K562 (cell line): ENCODE data around the gene C1QTNF5. TPM values are rescaled to one million over a fixed set of nuclear protein-coding genes. Genes with fewer than 3 reads are reported as not detected.

Experiments
- ATAC-seq: fragments of 200-7000 bp; cut with Tn5 transposase; 3 replicates; pipeline ENCODE4 v1.9.1; 2020; ENCODE audit warnings: moderate library complexity
- BruUV-seq: library from RNA; stranded (reverse); fragments of 400-500 nt; replicated peaks from 2 replicates; lab custom pipeline; 2021; lab: Mats Ljungman, UMichigan
- CTCF ChIA-PET: fragments of 300-600 bp; formaldehyde crosslinking; extraction: SDS; loops from one replicate; lab custom pipeline; 2021; ENCODE audit warnings: low intra/inter-chr PET ratio; lab: Yijun Ruan, JAX
- POLR2A ChIA-PET: fragments of 300-600, 350-650 bp; sonication (Branson Sonifier 250); formaldehyde crosslinking; extraction: SDS; loops from one replicate; lab custom pipeline; 2021; ENCODE audit warnings: antibody characterized with exemption, inconsistent platforms; lab: Yijun Ruan, JAX
- DNase-seq, 4 experiments: peaks; one replicate each; pipeline versions ENCODE4 v3.0.0 to v3.0.0-alpha.2; 2011 to 2018; ENCODE audit warnings: low spot score in 3 of 4, mixed read lengths in 3 of 4; ENCODE audit errors: extremely low read depth in 1 of 4
- FAIRE-seq: peaks from 2 replicates; lab custom pipeline; 2011; peaks lifted over from hg19 to GRCh38; lab: Jason Lieb, UNC
- H2AFZ ChIP-seq: 2 replicates; pipeline ENCODE4 v1.6.0; 2011; ENCODE audit warnings: low read depth, low read length, control low read depth, inconsistent platforms
- H3K27ac ChIP-seq: fragments of 200-600 bp; 3 replicates; pipeline ENCODE4 v1.8.0; 2011; ENCODE audit warnings: low read depth, mild to moderate bottlenecking, control low read depth, inconsistent platforms, low read length, moderate library complexity, mixed read lengths; ENCODE audit errors: extremely low read depth
- H3K27me3 ChIP-seq, 2 experiments: fragments of 300-600 bp in 1 of 2; 2 replicates in 1 of 2; 3 replicates in 1 of 2; pipeline versions ENCODE4 v1.6.0 to v1.8.0; 2011; ENCODE audit warnings: inconsistent platforms in 2 of 2, low read length in 2 of 2, mild to moderate bottlenecking in 1 of 2, mixed read lengths in 1 of 2, moderate library complexity in 1 of 2; ENCODE audit not compliant: control insufficient read depth in 2 of 2, insufficient read depth in 2 of 2
- H3K36me3 ChIP-seq: fragments of 300-600 bp; 3 replicates; pipeline ENCODE4 v1.8.0; 2011; ENCODE audit warnings: mild to moderate bottlenecking, low read length, inconsistent platforms; ENCODE audit not compliant: control insufficient read depth, insufficient read depth
- H3K4me1 ChIP-seq, 2 experiments: fragments of 200-600 bp in 1 of 2; replicated peaks in 1 of 2; 2 replicates in 1 of 2; 3 replicates in 1 of 2; pipeline versions ENCODE4 v1.5.1 to v1.8.0; 2011; ENCODE audit warnings: inconsistent platforms in 2 of 2, low read length in 2 of 2, mild to moderate bottlenecking in 1 of 2, mixed read lengths in 1 of 2, moderate library complexity in 1 of 2; ENCODE audit not compliant: control insufficient read depth in 2 of 2, insufficient read depth in 2 of 2
- H3K4me2 ChIP-seq: 2 replicates; pipeline ENCODE4 v1.6.1; 2011; ENCODE audit warnings: low read length, control low read depth, inconsistent platforms, mixed read lengths; ENCODE audit not compliant: insufficient read depth
- H3K4me3 ChIP-seq: fragments of 200-600 bp; sonication (generic), shearing (Covaris generic); 2 replicates; pipeline ENCODE4 v1.5.1; 2016; ENCODE audit warnings: control low read depth, inconsistent platforms
- H3K79me2 ChIP-seq: fragments of 200-600 bp; 3 replicates; pipeline ENCODE4 v1.8.0; 2011; ENCODE audit warnings: low read length, inconsistent platforms; ENCODE audit not compliant: control insufficient read depth, insufficient read depth
- H3K9ac ChIP-seq, 2 experiments: 2 replicates each; pipeline versions ENCODE4 v1.6.0 to v1.6.1; 2011; ENCODE audit warnings: low read depth in 2 of 2, low read length in 2 of 2, control low read depth in 1 of 2, inconsistent platforms in 1 of 2, mild to moderate bottlenecking in 1 of 2, mixed read lengths in 1 of 2; ENCODE audit not compliant: insufficient read depth in 1 of 2
- H3K9me1 ChIP-seq: one replicate; pipeline ENCODE4 v1.6.0; 2011; ENCODE audit warnings: inconsistent platforms, mild to moderate bottlenecking, low read length, moderate library complexity; ENCODE audit not compliant: control insufficient read depth, insufficient read depth
- H3K9me3 ChIP-seq: replicated peaks from 2 replicates; pipeline ENCODE4 v1.5.1; 2011; ENCODE audit warnings: low read depth, low read length, inconsistent platforms; ENCODE audit not compliant: control insufficient read depth, insufficient read depth
- H4K20me1 ChIP-seq: replicated peaks from 2 replicates; pipeline ENCODE4 v1.6.1; 2011; ENCODE audit warnings: low read length, inconsistent platforms, mixed read lengths; ENCODE audit not compliant: control insufficient read depth, insufficient read depth
- ATF1 ChIP-seq, 2 experiments: fragments of 450-650 bp in 1 of 2; IDR thresholded peaks; 2 replicates each; pipeline ENCODE4 v1.6.1; 2016; ENCODE audit warnings: missing compliant biosample characterization in 1 of 2, missing genetic modification characterization in 1 of 2
- CREB1 ChIP-seq, 2 experiments: sonication (generic) in 1 of 2; formaldehyde crosslinking in 1 of 2; IDR thresholded peaks; 2 replicates each; pipeline versions ENCODE4 v1.6.1 to v1.8.0; 2012 to 2022; ENCODE audit warnings: inconsistent platforms in 1 of 2, mild to moderate bottlenecking in 1 of 2, missing genetic modification reagents in 1 of 2, moderate library complexity in 1 of 2
- EGR1 ChIP-seq: fragments of 450-650 bp; conservative IDR thresholded peaks from 2 replicates; pipeline ENCODE4 v1.6.1; 2017; ENCODE audit warnings: mild to moderate bottlenecking
- ELF1 ChIP-seq: fragments of 200-800 bp; sonication (Bioruptor generic); IDR thresholded peaks from 2 replicates; pipeline ENCODE4 v1.6.1; 2016; ENCODE audit warnings: missing genetic modification characterization, missing compliant biosample characterization
- ETV6 ChIP-seq, 3 experiments: fragments of 150-350 bp in 1 of 3; sonication (generic) in 1 of 3; formaldehyde crosslinking in 1 of 3; IDR thresholded peaks; 2 replicates each; pipeline versions ENCODE4 v1.6.1 to v1.8.0; 2014 to 2022; ENCODE audit warnings: borderline replicate concordance in 2 of 3, low read depth in 2 of 3, antibody characterized with exemption in 1 of 3, low read length in 1 of 3, mild to moderate bottlenecking in 1 of 3, missing genetic modification reagents in 1 of 3
- HDAC6 ChIP-seq: IDR thresholded peaks from 2 replicates; pipeline ENCODE4 v1.6.1; 2012; ENCODE audit warnings: low read depth, mild to moderate bottlenecking, control low read depth, inconsistent platforms, low read length, moderate library complexity
- HMG20B ChIP-seq: fragments of 250-450 bp; sonication (Bioruptor Pico); IDR thresholded peaks from 2 replicates; pipeline ENCODE4 v1.5.0; 2021; ENCODE audit warnings: mild to moderate bottlenecking
- HNRNPH1 ChIP-seq: fragments of 200-400 bp; formaldehyde crosslinking; optimal IDR thresholded peaks from 2 replicates; pipeline ENCODE3; 2017; ENCODE audit warnings: low read depth, mild to moderate bottlenecking, low read length, moderate library complexity
- MYC ChIP-seq, 2 experiments: fragments of 250-450 bp in 1 of 2; sonication (Bioruptor Pico) in 1 of 2; IDR thresholded peaks; 2 replicates each; pipeline versions ENCODE4 v1.5.1 to v1.6.1; 2012 to 2021; ENCODE audit warnings: low read depth in 2 of 2, borderline replicate concordance in 1 of 2, improper control_type of control experiment in 1 of 2, low read length in 1 of 2, mild to moderate bottlenecking in 1 of 2, moderate library complexity in 1 of 2
- PHB2 ChIP-seq: fragments of 450-650 bp; IDR thresholded peaks from 2 replicates; pipeline ENCODE4 v1.6.1; 2017; ENCODE audit warnings: low read depth
- POLR2G ChIP-seq: fragments of 200-400 bp; formaldehyde crosslinking; IDR thresholded peaks from 2 replicates; pipeline ENCODE4 v1.6.1; 2017; ENCODE audit warnings: low read depth, mild to moderate bottlenecking, antibody characterized with exemption, low read length, moderate library complexity
- SPI1 ChIP-seq: IDR thresholded peaks from 2 replicates; pipeline ENCODE4 v1.6.1; 2011; ENCODE audit warnings: low read depth, low read length, control low read depth, borderline replicate concordance
- ZNF354B ChIP-seq: fragments of 250-450 bp; sonication (Bioruptor Pico); IDR thresholded peaks from 2 replicates; pipeline ENCODE4 v1.4.0; 2020
- ZNF395 ChIP-seq: fragments of 200-800 bp; sonication (Bioruptor generic); IDR thresholded peaks from 2 replicates; pipeline ENCODE4 v1.6.1; 2017; ENCODE audit warnings: missing genetic modification characterization, missing compliant biosample characterization
- ZNF740 ChIP-seq, 3 experiments: fragments of 200-800 bp in 1 of 3; sonication (Bioruptor generic) in 1 of 3; sonication (generic) in 1 of 3; formaldehyde crosslinking in 1 of 3; IDR thresholded peaks; 2 replicates each; pipeline versions ENCODE4 v1.6.1 to v1.8.0; 2016 to 2022; ENCODE audit warnings: mild to moderate bottlenecking in 2 of 3, missing compliant biosample characterization in 2 of 3, missing genetic modification characterization in 2 of 3, missing genetic modification reagents in 1 of 3
- WGBS: fragments of 100-300 bp; shearing (Covaris generic); methylation state at CpG from one replicate; pipeline ENCODE4 v1.1.6; 2016; ENCODE audit warnings: low coverage, mixed read lengths; ENCODE audit not compliant: insufficient coverage; ENCODE audit errors: missing lambda C conversion rate; 5-methylcytosine and 5-hydroxymethylcytosine counted together
- in situ Hi-C: fragments of 300-500 bp; cut with MboI; formaldehyde crosslinking; loops from 4 replicates; pipeline ENCODE4 v1.15.0; 2018; ENCODE audit warnings: inconsistent platforms, mixed read lengths
- intact Hi-C: fragments of 100-400 bp; cut with micrococcal nuclease; formaldehyde crosslinking; loops from 2 replicates; pipeline ENCODE4 v1.14.2; 2022
- polyA plus RNA-seq, 8 experiments: library from polyadenylated mRNA; depleted of rRNA in 4 of 8; stranded (reverse) in 5 of 8; unstranded in 3 of 8; fragments of >200 nt; fragmentation: Nextera tagmentation in 2 of 8; fragmentation: Illumina TruSeq in 1 of 8; extraction: Ambion mirVana in 2 of 8; extraction: Trizol in 1 of 8; gene quantifications; 2 replicates each; pipeline versions ENCODE4 v1.2.1 to v1.2.3, GENCODE V29; 2011 to 2014; ENCODE audit warnings: inconsistent platforms in 1 of 8, missing spikeins in 1 of 8
- total RNA-seq, 7 experiments: library from RNA; depleted of rRNA in 6 of 7; stranded (reverse); fragments of >200 nt in 6 of 7; fragmentation: Illumina TruSeq in 2 of 7; extraction: Trizol in 2 of 7; gene quantifications; 2 replicates each; pipeline versions ENCODE4 v1.2.1 to v1.2.3, GENCODE V29; 2011 to 2021; ENCODE audit warnings: low replicate concordance in 1 of 7

Gene C1QTNF5
- total and polyA plus RNA-seq, 9 of the 15 experiments (the other 6 are each of a cell fraction or from before 2014, with no cell fraction given) = 0.07 to 0.76 (median 0.24) TPM; not detected in 1

- TF ChIP-seq ZNF354B (no peak), HDAC6 (no peak), HNRNPH1 (no peak), HMG20B (CRISPR knock-in tag) (no peak), PHB2 (no peak), ELF1 (tag) (0 out of 2 replicates have a peak, but pooled peaks have one; percentile 43), ATF1 (CRISPR knock-in tag; IDR thresholded peaks at IDR 0.05) (no peak), ATF1 (tag; IDR thresholded peaks at IDR 0.05) (no peak; the same call in 1 of the 2 replicates), POLR2G (peak; percentile 95)
- TF ChIP-seq, all 486 proteins: peak for 80
Measured at GRCh38 chr11:119320776-119321524, 19.7 kb downstream of the C1QTNF5 start (continued).

GRCh38 chr11:119320240-119320775 lies 20.4 kb downstream of the C1QTNF5 start:
- DNase-seq (peak in 1 of 4 experiments; percentile 52), ATAC-seq (no peak), FAIRE-seq (no peak)
- Histone ChIP-seq H3K4me2 (peak overlapping the region; percentile 92), H3K79me2 (peaks cover 26% of the 10 kb centered on the region; the same call in 2 of the 3 replicates), H3K9me3 (no peaks in the 10 kb centered on the region), H3K9me1 (no peaks in the 10 kb centered on the region), H3K4me3 (peak overlapping the region; percentile 48), H2AFZ (peak overlapping the region; percentile 99), H3K9ac (peak overlapping the region; percentile 85 to 91), H3K4me1 (peaks cover 50 to 73% of the 10 kb centered on the region in 2 experiments), H4K20me1 (0 out of 2 replicates have a peak, but pooled peaks cover 6% of the 10 kb centered on the region), H3K36me3 (no peaks in the 10 kb centered on the region), H3K27ac (peak overlapping the region; percentile 93), H3K27me3 (no peaks in the 10 kb centered on the region; a peak in 1 of 5 replicates)
- WGBS = 9% methylated on average over 10 of the region's 17 CpGs
- intact Hi-C loops (loop anchor here (5.0 kb wide), 1 partner anchor 393 kb away; the partner anchor contains the start of gene BCL9L), in situ Hi-C loops (no loop called here)
- no TSS peak for BruUV-seq
- ChIA-PET POLR2A (interaction anchor here (0.6 to 5.1 kb wide), 15 partner anchors 13 to 804 kb away, joined by 3 to 22 read pairs (median 4); partner anchors contain the start of genes C2CD2L, CBL, RNF26 and USP2), CTCF (interaction anchor here (1.0 kb wide), 1 partner anchor 216 kb away, joined by 3 read pairs; no protein-coding TSS in a partner anchor)
- TF ChIP-seq SPI1 (peak; percentile 60; the same call in 1 of the 2 replicates), MYC (IDR thresholded peaks at IDR 0.05; ENCODE audit: low read depth, low read length) (no peak), MYC (CRISPR knock-in tag; IDR thresholded peaks at IDR 0.05; ENCODE audit: borderline replicate concordance, low read depth) (0 out of 2 replicates have a peak, but pooled peaks have one; percentile 36), EGR1 (no peak), CREB1 (IDR thresholded peaks at IDR 0.05) (0 out of 2 replicates have a peak, but pooled peaks have one; percentile 3), CREB1 (CRISPR knock-in tag; IDR thresholded peaks at IDR 0.05) (no peak), ZNF740 (CRISPR knock-in tag; IDR thresholded peaks at IDR 0.05) (no peak), ZNF740 (tag; IDR thresholded peaks at IDR 0.05) (0 out of 4 replicates have a peak, but pooled peaks of 1 of the 2 experiments have one; percentile 41), ETV6 (IDR thresholded peaks at IDR 0.05; ENCODE audit: borderline replicate concordance in 1 of 2, low read depth in 2 of 2, low read length in 1 of 2) (0 out of 4 replicates have a peak, but pooled peaks of 1 of the 2 experiments have one; percentile 30), ETV6 (CRISPR knock-in tag; IDR thresholded peaks at IDR 0.05; ENCODE audit: borderline replicate concordance) (no peak), ZNF395 (CRISPR knock-in tag) (peak; percentile 72; the same call in 1 of the 2 replicates)
